Mucosa of rectum (tissue), 2 donors: ENCODE data around the gene ENTPD1.

Experiments used
- H3K27ac ChIP-seq, 2 donors: one replicate each; pipeline ENCODE4 v1.7.0; 2013; ENCODE audit warnings: inconsistent platforms in 2 of 2, low read depth in 2 of 2, low read length in 2 of 2
- H3K27me3 ChIP-seq, 2 donors: one replicate each; pipeline ENCODE4 v1.7.0; 2013; ENCODE audit warnings: low read length in 2 of 2; ENCODE audit not compliant: control insufficient read depth in 2 of 2, insufficient read depth in 2 of 2
- H3K36me3 ChIP-seq, 2 donors: one replicate each; pipeline ENCODE4 v1.7.0; 2013; ENCODE audit warnings: low read length in 2 of 2; ENCODE audit not compliant: control insufficient read depth in 2 of 2, insufficient read depth in 2 of 2
- H3K4me1 ChIP-seq, 2 donors: one replicate each; pipeline ENCODE4 v1.7.0; 2013; ENCODE audit warnings: low read length in 2 of 2, mild to moderate bottlenecking in 1 of 2; ENCODE audit not compliant: control insufficient read depth in 2 of 2, insufficient read depth in 2 of 2
- H3K4me3 ChIP-seq, 2 donors: one replicate each; pipeline ENCODE4 v1.7.0; 2013; ENCODE audit warnings: low read length in 2 of 2
- H3K9ac ChIP-seq, 2 donors: one replicate each; pipeline ENCODE4 v1.7.0; 2013; ENCODE audit warnings: low read length in 2 of 2, low read depth in 1 of 2, mild to moderate bottlenecking in 1 of 2
- H3K9me3 ChIP-seq, 2 donors: one replicate each; pipeline ENCODE4 v1.7.0; 2013; ENCODE audit warnings: low read length in 2 of 2; ENCODE audit not compliant: control insufficient read depth in 2 of 2
- donor health status: healthy.
- donor health status: Normal muscosa, but diverticular disease.

Gene ENTPD1

DNA sequence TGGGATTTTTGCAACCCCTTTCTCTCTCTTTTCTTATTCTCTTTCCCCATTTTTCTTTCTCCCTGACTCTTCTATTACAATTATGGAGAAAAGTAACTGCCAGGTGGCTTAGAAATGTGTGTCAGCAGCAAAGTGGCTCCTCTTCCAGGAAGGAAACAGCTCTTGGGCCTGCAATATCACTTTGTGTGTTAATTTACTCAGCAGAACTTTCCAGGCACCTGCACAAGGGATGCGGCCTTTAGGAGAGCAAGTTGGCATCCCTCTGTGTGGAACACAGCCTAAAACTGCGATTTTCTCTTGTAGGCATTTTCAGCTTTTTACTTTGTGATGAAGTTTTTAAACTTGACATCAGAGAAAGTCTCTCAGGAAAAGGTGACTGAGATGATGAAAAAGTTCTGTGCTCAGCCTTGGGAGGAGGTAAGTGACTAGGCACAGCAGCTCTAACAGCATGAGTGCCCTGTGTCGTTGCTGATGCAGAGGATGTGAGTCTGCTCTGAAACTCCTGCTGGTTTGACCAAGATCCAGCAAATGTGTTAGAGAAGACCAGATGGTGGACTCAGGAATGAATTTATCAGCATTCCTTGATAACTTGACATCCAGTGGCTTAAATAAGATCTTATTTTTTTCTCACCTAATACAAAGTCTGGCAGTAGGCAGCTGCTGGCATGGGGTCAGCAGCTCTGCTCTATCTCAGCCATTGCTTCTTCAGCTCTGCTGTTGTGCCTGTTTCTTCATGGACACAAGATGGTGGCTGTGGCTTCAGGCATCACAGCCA, 104.4 kb downstream of the ENTPD1 start:
- Histone ChIP-seq H3K27ac (no peak overlapping the region), H3K9ac (no peak overlapping the region), H3K4me3 (no peak overlapping the region)

DNA sequence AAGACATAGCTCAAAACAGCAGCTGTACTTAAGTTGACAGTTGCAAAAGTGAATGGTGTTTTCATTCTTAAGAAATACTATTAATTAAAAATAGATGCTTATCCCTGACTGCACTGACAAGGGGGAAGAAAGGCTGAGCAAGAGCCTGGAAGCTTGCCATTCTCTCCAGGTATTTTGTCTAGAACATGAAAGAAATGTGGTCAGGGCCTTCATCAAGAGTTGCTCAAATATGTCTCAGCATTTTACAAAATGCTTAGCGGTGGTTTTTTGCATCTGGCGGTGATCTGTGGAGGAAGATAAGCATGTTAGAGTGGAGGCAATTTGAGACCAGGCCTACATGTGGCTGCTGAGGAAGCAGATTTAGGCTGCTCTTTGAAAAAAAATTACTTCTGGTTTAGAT, 105.4 kb downstream of the ENTPD1 start:
- H3K9me3 ChIP-seq, result no peaks in the 10 kb centered on the region
- H3K9ac ChIP-seq, result no peak overlapping the region
- peaks cover 0 to 5% of the 10 kb centered on the region in 2 donors for H3K4me1 ChIP-seq
- H3K36me3 ChIP-seq, result peaks cover 0 to 10% of the 10 kb centered on the region in 2 donors
- no peak overlapping the region for H3K27ac ChIP-seq
- H3K27me3 ChIP-seq, result no peaks in the 10 kb centered on the region
- H3K4me3 ChIP-seq, result no peak overlapping the region

More for the DNA sequence above, 104.4 kb downstream of the ENTPD1 start:
- no peaks in the 10 kb centered on the region for H3K9me3 ChIP-seq
- H3K27me3 ChIP-seq, result no peaks in the 10 kb centered on the region
- peaks cover 0 to 7% of the 10 kb centered on the region in 2 donors for H3K36me3 ChIP-seq
- no peaks in the 10 kb centered on the region for H3K4me1 ChIP-seq

DNA sequence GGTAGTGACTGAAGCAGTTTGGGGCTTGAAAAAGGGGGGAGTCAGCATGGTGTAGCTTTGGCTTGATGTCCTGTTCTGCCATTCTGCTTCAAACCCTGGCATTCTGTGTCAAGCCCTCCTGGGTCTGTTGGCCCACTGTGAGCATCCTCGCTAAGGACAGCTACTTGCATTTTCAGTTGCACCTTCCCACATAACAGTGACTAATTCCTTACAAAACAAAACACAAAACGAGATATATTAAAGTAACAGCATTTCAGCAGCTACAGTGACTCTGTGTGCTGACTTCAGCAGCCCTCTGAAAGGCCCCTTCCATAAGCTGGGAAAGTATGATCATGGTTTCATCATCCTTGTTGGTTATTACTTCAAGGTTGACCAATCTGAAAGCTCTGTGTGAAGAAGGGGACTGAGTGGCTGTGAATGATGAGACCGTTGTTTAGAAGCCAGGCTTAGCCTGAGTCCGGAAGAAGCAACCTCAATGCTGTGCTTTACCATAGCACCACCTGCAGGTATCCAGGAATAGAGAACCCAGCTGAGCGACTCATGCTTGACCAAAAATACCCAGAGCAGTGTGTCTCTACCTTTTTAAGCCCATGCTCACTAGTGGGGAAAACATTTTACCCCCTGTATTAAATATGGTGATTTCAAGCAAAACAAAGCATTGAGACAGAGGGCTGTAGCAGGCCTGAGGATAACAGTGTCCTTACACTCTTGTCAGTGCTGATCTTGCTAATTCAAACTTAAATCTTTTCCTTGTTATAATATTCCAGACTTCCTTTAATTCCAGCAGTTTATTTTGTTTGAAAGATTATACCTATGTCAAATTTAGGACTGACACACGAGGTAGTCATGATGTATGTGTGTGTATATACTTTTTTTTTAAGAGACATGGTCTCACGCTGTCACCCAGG, 109.2 kb downstream of the ENTPD1 start:
- Histone ChIP-seq H3K36me3 (peaks cover 4 to 11% of the 10 kb centered on the region in 2 donors), H3K27ac (peak overlapping the region in 1 of 2 donors; percentile 78), H3K27me3 (no peaks in the 10 kb centered on the region), H3K9me3 (no peaks in the 10 kb centered on the region), H3K9ac (no peak overlapping the region), H3K4me1 (peaks cover 0 to 6% of the 10 kb centered on the region in 2 donors), H3K4me3 (no peak overlapping the region)

DNA sequence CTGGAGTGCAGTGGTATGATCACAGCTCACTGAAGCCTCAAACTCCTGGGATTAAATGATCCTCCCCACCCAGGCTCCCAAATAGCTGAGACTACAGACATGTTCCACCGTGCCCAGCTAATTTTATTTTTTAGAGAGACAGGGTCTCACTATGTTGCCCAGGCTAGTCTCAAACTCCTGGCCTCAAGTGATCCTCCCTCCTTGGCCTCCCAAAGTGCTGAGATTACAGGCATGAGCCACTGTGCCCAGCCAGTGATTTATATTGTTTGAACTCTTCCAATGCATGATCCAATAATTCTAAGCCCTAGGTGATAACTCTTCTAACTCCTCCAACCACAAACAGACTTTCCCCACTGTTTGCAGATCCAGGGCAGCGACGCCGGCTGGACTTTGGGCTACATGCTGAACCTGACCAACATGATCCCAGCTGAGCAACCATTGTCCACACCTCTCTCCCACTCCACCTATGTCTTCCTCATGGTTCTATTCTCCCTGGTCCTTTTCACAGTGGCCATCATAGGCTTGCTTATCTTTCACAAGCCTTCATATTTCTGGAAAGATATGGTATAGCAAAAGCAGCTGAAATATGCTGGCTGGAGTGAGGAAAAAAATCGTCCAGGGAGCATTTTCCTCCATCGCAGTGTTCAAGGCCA, 110.0 kb downstream of the ENTPD1 start:
- Histone ChIP-seq H3K36me3 (peaks cover 7 to 10% of the 10 kb centered on the region in 2 donors), H3K27ac (peak overlapping the region in 1 of 2 donors; percentile 78), H3K27me3 (no peaks in the 10 kb centered on the region), H3K4me3 (no peak overlapping the region), H3K9ac (no peak overlapping the region), H3K9me3 (no peaks in the 10 kb centered on the region), H3K4me1 (peaks cover 0 to 6% of the 10 kb centered on the region in 2 donors)

DNA sequence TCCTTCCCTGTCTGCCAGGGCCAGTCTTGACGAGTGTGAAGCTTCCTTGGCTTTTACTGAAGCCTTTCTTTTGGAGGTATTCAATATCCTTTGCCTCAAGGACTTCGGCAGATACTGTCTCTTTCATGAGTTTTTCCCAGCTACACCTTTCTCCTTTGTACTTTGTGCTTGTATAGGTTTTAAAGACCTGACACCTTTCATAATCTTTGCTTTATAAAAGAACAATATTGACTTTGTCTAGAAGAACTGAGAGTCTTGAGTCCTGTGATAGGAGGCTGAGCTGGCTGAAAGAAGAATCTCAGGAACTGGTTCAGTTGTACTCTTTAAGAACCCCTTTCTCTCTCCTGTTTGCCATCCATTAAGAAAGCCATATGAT, 110.5 kb downstream of the ENTPD1 start:
- Histone ChIP-seq H3K4me1 (peaks cover 0 to 6% of the 10 kb centered on the region in 2 donors), H3K9ac (no peak overlapping the region), H3K27ac (peak overlapping the region in 1 of 2 donors; percentile 78), H3K9me3 (no peaks in the 10 kb centered on the region), H3K27me3 (no peaks in the 10 kb centered on the region), H3K36me3 (peaks cover 5 to 7% of the 10 kb centered on the region in 2 donors), H3K4me3 (no peak overlapping the region)

DNA sequence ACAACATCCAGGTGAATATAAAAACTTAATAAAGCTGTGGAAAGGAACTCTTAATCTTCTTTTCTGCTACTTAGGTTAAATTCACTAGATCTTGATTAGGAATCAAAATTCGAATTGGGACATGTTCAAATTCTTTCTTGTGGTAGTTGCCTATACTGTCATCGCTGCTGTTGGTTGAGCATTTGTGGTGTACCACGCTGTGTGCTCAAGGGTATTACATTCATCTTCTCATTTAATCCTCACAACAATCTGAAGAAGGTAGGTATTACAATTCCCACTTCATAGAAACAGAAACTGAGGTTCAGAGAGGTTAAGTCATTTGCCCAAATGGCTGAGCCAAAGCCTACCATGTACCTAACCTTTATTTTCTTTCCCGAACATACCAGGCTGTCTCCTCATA, 111.9 kb downstream of the ENTPD1 start:
- H3K9ac ChIP-seq, result no peak overlapping the region
- H3K9me3 ChIP-seq, result no peaks in the 10 kb centered on the region
- H3K27ac ChIP-seq, result no peak overlapping the region
- H3K27me3 ChIP-seq, result no peaks in the 10 kb centered on the region
- H3K4me1 ChIP-seq, result peaks cover 0 to 6% of the 10 kb centered on the region in 2 donors
- no peak overlapping the region for H3K4me3 ChIP-seq
- peaks cover 4 to 13% of the 10 kb centered on the region in 2 donors for H3K36me3 ChIP-seq

DNA sequence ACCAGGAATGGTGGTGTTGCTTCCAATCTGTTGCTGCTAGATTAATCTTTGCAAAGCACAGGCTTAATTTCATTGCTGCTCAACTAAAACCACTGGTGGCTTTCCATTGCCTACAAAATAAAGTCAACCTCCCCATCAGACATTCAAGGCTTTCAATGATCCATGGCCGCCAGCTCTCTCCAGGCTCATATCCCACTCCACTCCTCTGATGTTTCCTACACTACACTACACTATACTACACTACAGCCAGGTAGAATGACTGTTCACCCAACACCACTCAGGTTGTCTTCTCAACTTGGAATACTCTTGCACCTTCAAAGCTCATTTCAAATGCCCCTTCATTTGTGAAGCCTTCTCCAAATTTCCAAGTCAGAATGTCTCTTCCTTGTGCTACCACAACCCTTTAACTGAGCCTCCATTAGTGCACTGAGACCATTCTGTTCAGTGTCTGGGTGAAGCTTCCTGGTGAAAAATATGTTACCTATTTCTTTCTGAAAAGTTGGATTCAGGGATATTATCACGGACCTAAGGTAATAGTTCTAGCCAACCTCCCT, 116.3 kb downstream of the ENTPD1 start:
- no peak overlapping the region for H3K9ac ChIP-seq
- no peaks in the 10 kb centered on the region for H3K27me3 ChIP-seq
- peaks cover 0 to 3% of the 10 kb centered on the region in 2 donors for H3K9me3 ChIP-seq
- H3K27ac ChIP-seq, result no peak overlapping the region
- no peaks in the 10 kb centered on the region for H3K4me1 ChIP-seq
- H3K4me3 ChIP-seq, result no peak overlapping the region
- peaks cover 0 to 20% of the 10 kb centered on the region in 2 donors for H3K36me3 ChIP-seq

DNA sequence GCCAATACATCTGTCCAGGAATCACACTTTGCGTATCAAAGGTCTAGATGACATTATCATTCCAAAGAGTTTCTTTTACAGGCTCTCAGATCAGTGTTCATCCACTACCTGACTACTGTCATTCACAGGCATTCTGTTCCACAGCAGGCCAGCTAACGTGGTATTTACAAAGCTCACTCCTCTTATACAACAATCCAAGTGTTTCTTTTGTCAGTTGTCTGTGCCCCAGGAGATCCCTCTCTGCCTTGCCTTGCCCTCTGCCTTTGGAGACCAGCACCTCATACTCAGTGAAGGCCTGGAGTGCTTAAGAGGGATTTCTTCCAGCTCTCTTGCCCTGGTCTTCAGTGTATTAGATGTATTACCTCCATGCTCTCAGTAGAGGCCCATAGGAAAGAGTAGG, 117.2 kb downstream of the ENTPD1 start:
- peaks cover 0 to 3% of the 10 kb centered on the region in 2 donors for H3K9me3 ChIP-seq
- H3K27ac ChIP-seq, result no peak overlapping the region
- H3K36me3 ChIP-seq, result peaks cover 0 to 19% of the 10 kb centered on the region in 2 donors

DNA sequence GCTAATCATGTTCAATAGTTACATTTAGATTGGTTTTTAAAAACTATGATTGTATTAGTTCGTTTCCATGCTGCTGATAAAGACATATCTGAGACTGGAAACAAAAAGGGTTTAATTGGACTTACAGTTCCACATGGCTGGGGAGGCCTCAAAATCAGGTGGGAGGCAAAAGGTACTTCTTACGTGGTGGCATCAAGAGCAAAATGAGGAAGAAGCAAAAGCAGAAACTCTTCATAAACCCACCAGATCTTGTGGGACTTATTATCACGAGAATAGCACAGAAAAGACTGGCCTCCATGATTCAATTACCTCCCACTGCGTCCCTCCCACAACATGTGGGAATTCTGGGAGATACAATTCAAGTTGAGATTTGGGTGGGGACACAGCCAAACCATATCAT, 117.7 kb downstream of the ENTPD1 start:
- Histone ChIP-seq H3K4me3 (no peak overlapping the region), H3K27ac (no peak overlapping the region), H3K36me3 (peaks cover 0 to 16% of the 10 kb centered on the region in 2 donors), H3K27me3 (no peaks in the 10 kb centered on the region), H3K4me1 (no peaks in the 10 kb centered on the region), H3K9ac (no peak overlapping the region), H3K9me3 (peaks cover 0 to 3% of the 10 kb centered on the region in 2 donors)

More for the DNA sequence above, 117.2 kb downstream of the ENTPD1 start:
- no peaks in the 10 kb centered on the region for H3K27me3 ChIP-seq
- H3K4me1 ChIP-seq, result no peaks in the 10 kb centered on the region
- H3K9ac ChIP-seq, result no peak overlapping the region
- no peak overlapping the region for H3K4me3 ChIP-seq
